ENCODE results near the gene PROM1. TPM values are rescaled to one million over a fixed set of nuclear protein-coding genes. Genes with fewer than 3 reads are reported as not detected.

PROM1 gene
- total RNA-seq, 1 experiment from 2014 or later = 17.7 TPM

- no peak overlapping the region for H3K4me3 ChIP-seq (replicated peaks in 1 of 2; ENCODE audit: low read depth in 1 of 2, low read length in 2 of 2)
- no peak for TF ChIP-seq EZH2 (IDR thresholded peaks at IDR 0.05)
- no peak for TF ChIP-seq POLR2AphosphoS5 (IDR thresholded peaks at IDR 0.05; ENCODE audit: low read depth, low read length)
- no peak for TF ChIP-seq RAD21 (IDR thresholded peaks at IDR 0.05; ENCODE audit: low read depth)
- no peak for TF ChIP-seq EZH2phosphoT487 (IDR thresholded peaks at IDR 0.05; ENCODE audit: borderline replicate concordance)
- TF ChIP-seq EGR1 (IDR thresholded peaks at IDR 0.05; ENCODE audit: low read depth) = no peak
- TF ChIP-seq ELF1 (IDR thresholded peaks at IDR 0.05; ENCODE audit: borderline replicate concordance, low read depth) = no peak
- TF ChIP-seq SIN3A (IDR thresholded peaks at IDR 0.05; ENCODE audit: low read depth) = no peak
- no peak for TF ChIP-seq CTCF (IDR thresholded peaks at IDR 0.05 in 2 of 3, conservative IDR thresholded peaks at IDR 0.05 in 1 of 3; ENCODE audit: borderline replicate concordance in 1 of 3, insufficient read depth in 1 of 3, low read depth in 2 of 3, low read length in 2 of 3)
- TF ChIP-seq SRF (IDR thresholded peaks at IDR 0.05; ENCODE audit: low read depth) = no peak
- no peaks in the 10 kb centered on the region for H3K36me3 ChIP-seq (ENCODE audit: control insufficient read depth in 1 of 2, insufficient read depth in 2 of 2, low read length in 2 of 2)
- H3K79me2 ChIP-seq (ENCODE audit: insufficient read depth, low read length) = no peaks in the 10 kb centered on the region
- H4K20me1 ChIP-seq (ENCODE audit: insufficient read depth) = no peaks in the 10 kb centered on the region
- intact Hi-C loops (cut with micrococcal nuclease) = no loop called here
- RAD21 ChIA-PET (ENCODE audit: low non-redundant PET in 1 of 2, low total read pairs in 2 of 2, uncharacterized antibody in 2 of 2, unreplicated experiment in 2 of 2) = no interaction called here
- no peaks in the 10 kb centered on the region for H3K9me2 ChIP-seq (ENCODE audit: insufficient read depth)
- no peak overlapping the region for H2AFZ ChIP-seq (ENCODE audit: low read depth, low read length, poor library complexity, severe bottlenecking)
- no peak for ATAC-seq
- H3K4me1 ChIP-seq (ENCODE audit: control insufficient read depth in 1 of 2, insufficient read depth in 2 of 2, low read length in 2 of 2) = no peaks in the 10 kb centered on the region
- H3K27ac ChIP-seq (ENCODE audit: low read depth, low read length) = no peak overlapping the region
- CTCF ChIA-PET = interaction anchor here (1.0 kb wide), 1 partner anchor 251 kb away, joined by 5 read pairs; no protein-coding TSS in a partner anchor
- POLR2A ChIA-PET = no interaction called here
- no peak overlapping the region for H3K4me2 ChIP-seq (ENCODE audit: low read length)
- DNase-seq (ENCODE audit: low read depth, low spot score) = no peak
- no peak overlapping the region for H3K9ac ChIP-seq (ENCODE audit: low read length)
- no peaks in the 10 kb centered on the region for H3K27me3 ChIP-seq (ENCODE audit: insufficient read depth, low read length)
- no peaks in the 10 kb centered on the region for H3K9me3 ChIP-seq (ENCODE audit: control insufficient read depth in 1 of 2, insufficient read depth in 1 of 2, low read depth in 1 of 2, low read length in 2 of 2)
- no TSS peak for BruUV-seq (replicated peaks)
These were observed 67.3 kb downstream of the PROM1 start for GRCh38 chr4:16016536-16016935.

GRCh38 chr4:16011173-16011572 is 72.7 kb downstream of the PROM1 start:
- Histone ChIP-seq H3K9ac (ENCODE audit: low read length) (no peak overlapping the region), H3K4me3 (replicated peaks in 1 of 2; ENCODE audit: low read depth in 1 of 2, low read length in 2 of 2) (no peak overlapping the region), H3K9me3 (ENCODE audit: control insufficient read depth in 1 of 2, insufficient read depth in 1 of 2, low read depth in 1 of 2, low read length in 2 of 2) (no peaks in the 10 kb centered on the region), H2AFZ (ENCODE audit: low read depth, low read length, poor library complexity, severe bottlenecking) (no peak overlapping the region), H3K9me2 (ENCODE audit: insufficient read depth) (no peaks in the 10 kb centered on the region), H3K4me1 (ENCODE audit: control insufficient read depth in 1 of 2, insufficient read depth in 2 of 2, low read length in 2 of 2) (no peaks in the 10 kb centered on the region), H3K27me3 (ENCODE audit: insufficient read depth, low read length) (no peaks in the 10 kb centered on the region), H4K20me1 (ENCODE audit: insufficient read depth) (no peaks in the 10 kb centered on the region), H3K36me3 (ENCODE audit: control insufficient read depth in 1 of 2, insufficient read depth in 2 of 2, low read length in 2 of 2) (no peaks in the 10 kb centered on the region), H3K79me2 (ENCODE audit: insufficient read depth, low read length) (no peaks in the 10 kb centered on the region), H3K4me2 (ENCODE audit: low read length) (no peak overlapping the region), H3K27ac (ENCODE audit: low read depth, low read length) (no peak overlapping the region)
- DNase-seq (ENCODE audit: low read depth, low spot score) (no peak), ATAC-seq (no peak)
- BruUV-seq (replicated peaks) = no TSS peak
- intact Hi-C loops (cut with micrococcal nuclease) = no loop called here
- ChIA-PET RAD21 (ENCODE audit: low non-redundant PET in 1 of 2, low total read pairs in 2 of 2, uncharacterized antibody in 2 of 2, unreplicated experiment in 2 of 2) (no interaction called here), CTCF (no interaction called here), POLR2A (no interaction called here)
- TF ChIP-seq REST (IDR thresholded peaks at IDR 0.05; ENCODE audit: low read depth) (no peak), ZBTB33 (IDR thresholded peaks at IDR 0.05; ENCODE audit: extremely low read depth, insufficient replicate concordance, low read length) (no peak), JUND (IDR thresholded peaks at IDR 0.05) (no peak), SRF (IDR thresholded peaks at IDR 0.05; ENCODE audit: low read depth) (no peak), RAD21 (IDR thresholded peaks at IDR 0.05; ENCODE audit: low read depth) (no peak), EZH2phosphoT487 (IDR thresholded peaks at IDR 0.05; ENCODE audit: borderline replicate concordance) (no peak), POLR2AphosphoS5 (IDR thresholded peaks at IDR 0.05; ENCODE audit: low read depth, low read length) (no peak), ZNF274 (IDR thresholded peaks at IDR 0.05; ENCODE audit: low read depth, low read length) (no peak), POLR2A (IDR thresholded peaks at IDR 0.05; ENCODE audit: borderline replicate concordance, extremely low read depth, insufficient read depth, insufficient read length) (no peak)

Measured in HCT116 (cell line).